Skeletal muscle satellite cell (primary cell): Measurements from ENCODE around the gene TMEM121B. TPM values are rescaled to one million over a fixed set of nuclear protein-coding genes. Genes with fewer than 3 reads are reported as not detected.
A peak's percentile ranks its signal among the peaks of the same experiment; 100 is the strongest.

Experiments used
- H3K27me3 ChIP-seq: 2 replicates; pipeline ENCODE4 v1.7.0; 2013; ENCODE audit warnings: low read length; ENCODE audit not compliant: control insufficient read depth, insufficient read depth
- H3K36me3 ChIP-seq: 2 replicates; pipeline ENCODE4 v1.7.0; 2013; ENCODE audit warnings: mild to moderate bottlenecking, control low read depth, low read length; ENCODE audit not compliant: insufficient read depth
- H3K4me1 ChIP-seq: 2 replicates; pipeline ENCODE4 v1.7.0; 2013; ENCODE audit warnings: low read length; ENCODE audit not compliant: control insufficient read depth, insufficient read depth
- H3K4me2 ChIP-seq: 2 replicates; pipeline ENCODE4 v1.7.0; 2013; ENCODE audit warnings: mild to moderate bottlenecking, low read length
- H3K4me3 ChIP-seq: 2 replicates; pipeline ENCODE4 v1.7.0; 2013; ENCODE audit warnings: low read length
- H3K9ac ChIP-seq: 2 replicates; pipeline ENCODE4 v1.7.0; 2013; ENCODE audit warnings: mild to moderate bottlenecking, low read depth, low read length, moderate library complexity
- H3K9me3 ChIP-seq: replicated peaks from 2 replicates; pipeline ENCODE4 v1.7.0; 2013; ENCODE audit warnings: mild to moderate bottlenecking, control low read depth, low read length
- total RNA-seq: library from RNA; depleted of rRNA; stranded (reverse); fragments of >200 nt; gene quantifications from 2 replicates; pipeline ENCODE4 v1.2.3, GENCODE V29; 2012; rRNA removed

The TMEM121B gene
- 0.22 and 0.25 TPM in 2 replicates for total RNA-seq

DNA sequence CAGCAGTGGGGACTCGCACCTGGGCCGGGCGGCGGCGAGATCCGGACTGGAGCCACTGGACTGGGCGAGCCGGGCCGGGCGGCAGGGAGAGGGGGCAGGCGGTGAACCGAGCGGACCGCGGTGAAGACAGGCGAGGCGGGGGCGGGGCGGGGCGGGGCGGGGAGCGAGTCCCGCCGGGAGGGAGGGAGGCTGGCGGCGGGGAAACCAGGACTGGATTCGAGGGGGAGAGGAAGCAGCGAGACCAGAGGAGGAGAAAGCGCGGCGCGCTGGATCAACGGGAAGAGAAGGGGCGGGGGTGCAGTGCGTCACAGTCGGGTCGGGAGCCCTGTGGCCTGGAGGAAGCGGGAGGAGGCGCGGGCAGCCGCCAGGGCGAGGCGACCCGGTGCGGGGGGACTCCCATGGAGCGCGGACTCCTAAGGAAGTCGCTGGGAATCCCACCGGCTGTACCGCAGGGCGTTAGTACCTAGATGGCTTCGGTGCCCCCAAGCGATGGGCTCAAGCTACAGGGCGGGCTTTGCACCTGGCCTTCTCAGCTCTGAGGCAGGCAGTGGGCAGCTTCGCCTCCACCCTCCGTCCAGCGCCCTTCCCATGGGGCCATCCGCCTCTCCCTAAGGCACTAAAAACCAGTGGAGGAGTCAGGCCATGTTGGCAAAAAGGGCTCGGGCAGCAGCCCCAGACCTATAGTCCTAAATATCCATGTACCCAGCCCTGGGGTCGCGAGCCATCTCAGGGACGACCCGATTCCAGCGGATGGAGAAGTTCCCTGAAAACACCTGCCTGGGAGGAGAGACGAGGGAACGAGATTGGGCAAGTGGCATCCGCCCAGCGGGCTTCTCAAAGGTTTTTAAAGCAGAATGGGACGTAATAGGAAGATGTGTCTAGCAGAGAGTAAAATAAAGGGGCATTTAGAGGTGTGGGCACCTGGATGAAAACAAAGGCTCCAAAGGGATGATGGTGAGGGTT lies at the start of gene TMEM121B:
TMEM121B (minus strand) TSS at position 128 of the 963 bp plus-strand sequence. CDS start 233 bp downstream, outside the sequence.
- peaks cover 4% of the 10 kb centered on the region for H3K4me1 ChIP-seq
- peak within 1 kb of the TSS; percentile 66 for H3K4me3 ChIP-seq
- H3K9me3 ChIP-seq: no peaks in the 10 kb centered on the region
- no peaks in the 10 kb centered on the region for H3K36me3 ChIP-seq
- H3K4me2 ChIP-seq: peak within 1 kb of the TSS; percentile 82
- peaks cover 36% of the 10 kb centered on the region for H3K27me3 ChIP-seq
- H3K9ac ChIP-seq: no peak within 1 kb of the TSS

DNA sequence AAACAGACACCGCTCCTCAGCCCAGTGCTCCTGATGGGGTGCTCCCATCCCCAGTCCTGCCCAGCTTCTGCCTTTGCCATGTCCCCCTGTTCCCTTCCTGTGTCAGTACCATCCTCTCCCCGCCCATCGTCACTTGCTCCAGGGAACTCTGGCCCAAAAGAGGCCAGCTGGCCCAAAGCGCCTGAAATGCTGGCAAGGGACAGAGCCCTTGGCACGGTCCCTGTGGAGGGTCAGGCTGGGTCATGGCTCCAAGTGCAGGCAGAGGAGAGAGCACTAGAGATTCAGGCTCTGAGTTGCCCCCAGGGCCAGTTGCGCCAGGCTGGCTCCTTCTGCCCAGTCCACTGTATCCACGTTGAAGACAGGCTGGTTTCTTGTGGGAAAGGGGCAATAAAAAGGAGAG lies 46.3 kb upstream of the TMEM121B start:
- Histone ChIP-seq H3K4me2 (no peak overlapping the region), H3K36me3 (no peaks in the 10 kb centered on the region), H3K27me3 (peaks cover 9% of the 10 kb centered on the region), H3K4me3 (no peak overlapping the region), H3K9me3 (no peaks in the 10 kb centered on the region), H3K4me1 (peaks cover 11% of the 10 kb centered on the region), H3K9ac (no peak overlapping the region)

DNA sequence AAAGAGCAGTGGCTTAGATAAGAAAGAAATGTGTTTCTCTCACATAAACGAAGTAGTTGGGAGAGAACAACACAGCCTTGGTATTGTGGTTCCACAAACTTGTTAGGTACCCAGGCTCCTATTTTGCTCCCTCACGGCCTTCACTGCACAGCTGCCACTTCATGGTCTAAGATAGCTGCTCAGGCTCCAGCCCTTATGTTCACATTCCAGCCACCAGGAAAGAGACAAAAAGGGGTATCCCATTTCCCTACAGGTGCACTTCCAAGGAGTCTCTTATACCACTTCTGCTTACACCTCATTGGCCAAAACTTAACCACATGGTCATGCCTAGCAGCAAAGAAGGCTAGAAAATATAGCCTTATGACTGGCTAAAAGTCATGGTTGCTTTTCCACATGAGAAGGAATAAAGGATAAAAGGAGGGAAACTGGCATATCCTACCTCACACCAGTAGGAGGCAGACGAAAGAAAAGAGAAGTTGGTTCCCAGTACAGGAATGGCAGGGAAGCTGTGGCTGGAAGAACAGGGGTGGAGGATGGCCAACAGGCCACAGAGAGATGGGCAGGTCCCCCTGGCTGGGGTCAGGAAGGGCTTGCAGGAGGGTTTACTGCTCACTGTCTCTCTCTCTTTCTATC lies 43.3 kb upstream of the TMEM121B start:
- H3K9ac ChIP-seq: no peak overlapping the region
- H3K4me2 ChIP-seq: no peak overlapping the region
- no peaks in the 10 kb centered on the region for H3K9me3 ChIP-seq
- peaks cover 5% of the 10 kb centered on the region for H3K4me1 ChIP-seq
- H3K36me3 ChIP-seq: no peaks in the 10 kb centered on the region
- no peak overlapping the region for H3K4me3 ChIP-seq
- peaks cover 9% of the 10 kb centered on the region for H3K27me3 ChIP-seq

DNA sequence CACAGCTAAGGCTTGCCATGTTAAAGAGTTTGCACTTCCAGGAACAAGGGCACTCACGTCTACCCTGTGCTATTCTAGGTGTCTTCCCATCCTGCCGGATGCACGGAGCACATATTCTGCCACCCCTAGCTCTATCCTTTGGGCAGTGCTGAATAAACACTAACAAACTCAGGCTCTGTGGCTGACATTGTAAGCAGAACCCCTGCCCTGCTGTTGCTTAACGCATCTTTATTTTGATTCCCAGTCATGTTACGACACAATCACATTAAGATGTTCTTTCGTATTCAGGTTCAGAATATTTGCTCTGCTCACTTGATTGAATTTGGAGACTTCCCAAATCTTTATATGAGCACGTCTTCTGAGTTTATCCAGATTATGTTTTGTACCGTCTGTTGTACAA lies 41.6 kb upstream of the TMEM121B start:
- no peaks in the 10 kb centered on the region for H3K9me3 ChIP-seq
- peaks cover 10% of the 10 kb centered on the region for H3K4me1 ChIP-seq
- H3K27me3 ChIP-seq: peaks cover 8% of the 10 kb centered on the region
- no peak overlapping the region for H3K4me2 ChIP-seq
- no peak overlapping the region for H3K9ac ChIP-seq
- H3K4me3 ChIP-seq: no peak overlapping the region
- no peaks in the 10 kb centered on the region for H3K36me3 ChIP-seq

DNA sequence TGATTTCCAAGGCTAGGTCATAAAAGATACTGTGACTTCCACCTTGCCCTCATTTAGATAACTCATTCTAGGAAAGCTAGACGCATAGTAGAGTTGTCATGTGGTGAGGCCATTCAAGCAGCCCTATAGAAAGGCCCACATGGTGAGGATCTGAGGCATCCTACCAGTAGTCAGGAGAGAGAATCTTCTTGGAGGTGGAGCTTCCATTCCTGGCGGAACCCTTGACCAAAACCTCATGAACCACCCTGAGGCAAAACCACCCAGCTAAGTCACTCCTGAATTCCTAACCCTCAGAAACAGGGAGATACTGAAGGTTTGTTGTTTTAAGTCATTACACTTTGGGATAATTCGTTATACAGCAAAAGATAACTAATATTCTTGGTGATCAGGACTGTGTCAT lies 40.8 kb upstream of the TMEM121B start:
- Histone ChIP-seq H3K4me2 (no peak overlapping the region), H3K9me3 (no peaks in the 10 kb centered on the region), H3K4me1 (peaks cover 18% of the 10 kb centered on the region), H3K4me3 (no peak overlapping the region), H3K27me3 (peaks cover 4% of the 10 kb centered on the region), H3K9ac (no peak overlapping the region), H3K36me3 (no peaks in the 10 kb centered on the region)

DNA sequence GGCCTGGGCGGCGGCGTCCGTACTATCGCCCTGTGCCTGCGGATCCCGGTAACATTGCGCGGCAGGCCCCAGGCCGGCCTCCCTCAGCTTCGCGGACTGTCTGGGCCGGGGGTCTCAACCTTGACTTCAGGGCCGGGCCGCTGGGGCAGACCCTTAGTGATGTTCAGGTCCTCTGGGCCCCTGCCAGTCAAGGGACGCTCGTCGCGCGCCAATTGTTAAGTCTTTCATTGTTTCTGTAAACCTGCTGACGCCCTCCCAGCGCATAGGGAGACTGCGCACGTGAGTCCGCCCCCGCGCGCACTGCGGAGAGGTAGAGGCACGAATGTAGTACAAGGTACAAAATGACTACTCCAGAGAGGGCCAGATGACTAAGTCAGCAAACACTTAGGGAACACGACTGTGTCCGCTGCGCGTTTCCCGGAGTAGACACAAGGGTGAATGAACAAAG lies 38.4 kb upstream of the TMEM121B start:
- Histone ChIP-seq H3K9me3 (no peaks in the 10 kb centered on the region), H3K9ac (peak overlapping the region; percentile 78), H3K27me3 (no peaks in the 10 kb centered on the region), H3K4me1 (peaks cover 19% of the 10 kb centered on the region), H3K4me2 (peak overlapping the region; percentile 83), H3K36me3 (no peaks in the 10 kb centered on the region), H3K4me3 (peak overlapping the region; percentile 89)

DNA sequence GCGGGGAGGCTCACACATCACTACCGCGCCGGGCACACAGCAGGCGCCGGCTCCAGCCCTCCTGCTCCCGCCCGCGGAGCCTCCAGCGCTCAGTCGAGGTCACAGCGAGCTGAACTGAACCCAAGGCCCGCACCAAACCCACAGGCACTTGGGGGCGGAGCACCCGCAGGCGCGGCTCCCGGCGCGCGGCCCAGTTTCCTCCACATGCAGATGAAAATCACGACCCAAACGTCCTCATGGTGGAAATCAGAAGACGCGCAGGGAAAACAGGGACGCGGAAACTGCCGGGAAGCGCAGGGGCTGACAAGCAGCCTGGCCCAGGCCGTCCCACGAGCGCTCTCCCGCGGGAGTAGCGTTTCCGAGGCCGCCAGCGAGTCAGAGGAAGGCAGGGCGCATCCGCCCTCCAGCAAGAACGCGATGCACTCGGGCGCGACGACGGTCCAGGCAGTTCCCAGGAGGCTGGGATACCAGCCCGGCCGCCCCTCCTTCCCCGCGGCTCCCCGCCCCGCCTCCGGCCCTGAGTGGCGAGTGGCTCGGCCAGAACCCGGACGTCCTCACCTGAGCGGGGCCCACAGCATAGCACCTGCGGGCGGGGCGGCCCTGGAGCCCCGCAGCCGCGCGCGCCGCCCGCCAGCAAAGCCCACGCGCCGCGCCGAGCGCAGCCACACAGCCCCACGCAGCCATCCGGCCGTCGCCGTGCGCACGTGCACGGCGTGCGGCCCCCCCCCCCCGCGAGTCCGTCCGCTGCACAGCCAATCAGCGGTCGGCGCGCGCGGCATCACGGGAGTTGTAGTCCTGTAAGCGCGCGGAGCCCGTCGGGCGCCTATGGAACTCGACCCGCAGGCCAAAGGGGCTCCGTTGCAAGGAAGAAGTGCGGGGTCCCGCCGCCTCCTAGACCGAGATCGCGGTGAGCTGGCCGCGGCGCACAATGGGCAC lies 37.7 kb upstream of the TMEM121B start, which contains the start of gene HDHD5:
HDHD5 (minus strand) TSS at position 710 of the 936 bp plus-strand sequence; CDS start at position 684, 26 bp downstream.
- Histone ChIP-seq H3K9me3 (no peaks in the 10 kb centered on the region), H3K36me3 (no peaks in the 10 kb centered on the region), H3K4me1 (peaks cover 19% of the 10 kb centered on the region), H3K4me3 (peak within 1 kb of the TSS; percentile 89), H3K4me2 (peak within 1 kb of the TSS; percentile 83), H3K9ac (peak within 1 kb of the TSS; percentile 78), H3K27me3 (no peaks in the 10 kb centered on the region)

DNA sequence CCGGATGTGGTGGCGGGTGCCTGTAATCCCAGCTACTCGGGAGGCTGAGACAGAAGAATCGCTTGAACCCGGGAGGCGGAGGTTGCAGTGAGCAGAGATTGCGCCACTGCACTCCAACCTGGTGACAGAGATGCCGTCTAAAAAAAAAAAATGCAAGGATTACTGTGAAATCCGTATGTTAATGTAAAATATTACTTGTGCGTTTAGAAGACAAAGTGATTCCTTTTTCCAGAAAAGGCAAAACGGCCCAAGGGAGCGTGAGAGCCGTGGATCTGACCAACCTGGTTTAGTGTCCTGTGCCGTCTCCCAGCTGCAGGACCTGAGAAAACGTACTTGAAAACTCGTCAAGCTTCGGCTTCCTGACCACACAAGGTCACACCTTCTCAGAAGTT lies 37.0 kb upstream of the TMEM121B start:
- Histone ChIP-seq H3K4me3 (peak overlapping the region; percentile 89), H3K9me3 (no peaks in the 10 kb centered on the region), H3K4me1 (peaks cover 19% of the 10 kb centered on the region), H3K4me2 (peak overlapping the region; percentile 83), H3K9ac (peak overlapping the region; percentile 78), H3K36me3 (no peaks in the 10 kb centered on the region), H3K27me3 (no peaks in the 10 kb centered on the region)

DNA sequence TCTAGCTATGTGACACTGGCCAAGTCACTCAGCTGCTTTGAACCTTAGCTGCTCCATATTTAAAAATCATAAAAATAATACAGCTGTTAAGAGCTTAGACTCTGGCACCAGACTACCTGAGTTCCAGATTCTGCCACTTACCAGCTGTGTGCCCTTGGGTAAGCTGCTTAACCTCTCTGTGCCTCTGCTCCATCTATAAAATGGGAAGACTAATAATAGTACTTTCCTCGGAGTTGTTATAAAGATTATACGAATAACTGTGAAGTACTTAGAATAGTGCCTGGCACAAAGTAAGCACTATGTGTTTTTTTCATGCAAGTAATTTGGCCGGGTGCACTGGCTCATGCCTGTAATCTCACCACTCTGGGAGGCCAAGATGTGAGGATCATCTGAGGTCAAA lies 36.6 kb upstream of the TMEM121B start:
- Histone ChIP-seq H3K4me1 (peaks cover 21% of the 10 kb centered on the region), H3K9ac (peak overlapping the region; percentile 78), H3K4me3 (peak overlapping the region; percentile 89), H3K4me2 (peak overlapping the region; percentile 83), H3K27me3 (no peaks in the 10 kb centered on the region), H3K36me3 (no peaks in the 10 kb centered on the region), H3K9me3 (no peaks in the 10 kb centered on the region)

DNA sequence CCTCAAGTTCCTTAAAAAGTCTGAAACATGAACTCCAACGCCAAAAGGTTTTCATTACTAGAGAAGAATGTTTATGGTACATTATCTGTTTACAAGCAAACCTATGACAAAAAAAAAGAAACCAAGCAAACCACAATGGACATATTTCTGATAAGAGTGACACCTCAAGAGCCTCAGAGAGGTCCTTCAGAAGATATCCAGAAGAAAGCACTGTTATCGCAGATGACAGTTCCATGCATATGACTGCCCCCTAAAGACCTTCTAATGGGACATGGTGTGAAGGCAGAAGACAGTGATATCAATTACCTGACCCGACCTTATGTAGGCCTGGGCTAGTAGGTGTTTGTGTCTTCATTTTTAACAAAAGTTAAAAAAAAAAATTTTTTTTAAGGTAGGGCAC lies 34.8 kb upstream of the TMEM121B start:
- Histone ChIP-seq H3K36me3 (no peaks in the 10 kb centered on the region), H3K27me3 (no peaks in the 10 kb centered on the region), H3K4me3 (no peak overlapping the region), H3K4me2 (no peak overlapping the region), H3K4me1 (peaks cover 27% of the 10 kb centered on the region), H3K9ac (no peak overlapping the region), H3K9me3 (no peaks in the 10 kb centered on the region)

DNA sequence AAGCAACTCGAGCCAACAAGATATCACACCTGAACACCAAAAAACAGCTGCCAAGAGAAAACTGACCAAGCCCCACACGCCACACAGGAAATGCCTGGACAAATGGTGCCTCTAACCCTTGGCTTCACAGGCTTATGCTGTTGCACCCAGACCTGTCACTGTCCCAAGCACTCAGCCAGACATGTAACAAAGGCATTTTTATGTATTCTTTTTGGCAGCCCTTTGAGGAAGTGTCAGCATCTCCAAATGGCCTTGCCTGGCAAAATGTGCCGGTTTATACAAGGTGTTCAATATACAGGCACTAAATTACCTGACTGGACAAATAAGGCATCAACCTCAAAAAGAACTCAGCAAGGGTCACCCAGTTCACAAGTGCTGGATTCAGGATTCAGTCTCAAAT lies 31.8 kb upstream of the TMEM121B start:
- Histone ChIP-seq H3K4me1 (peaks cover 23% of the 10 kb centered on the region), H3K4me2 (no peak overlapping the region), H3K27me3 (no peaks in the 10 kb centered on the region), H3K36me3 (peaks cover 8% of the 10 kb centered on the region), H3K9me3 (no peaks in the 10 kb centered on the region), H3K4me3 (no peak overlapping the region), H3K9ac (no peak overlapping the region)
